GM21381 (cell line): ENCODE results near the gene RFC4.

ENCODE experiments used
- ATAC-seq: cut with Tn5 transposase; IDR thresholded peaks from one replicate; pipeline ENCODE4 v1.9.1; 2021; ENCODE audit warnings: mild to moderate bottlenecking, moderate library complexity; ENCODE audit not compliant: unreplicated experiment

The RFC4 gene

GRCh38 chr3:186787642-186788481, 18.4 kb downstream of the RFC4 start:
- ATAC-seq, result no peak

DNA sequence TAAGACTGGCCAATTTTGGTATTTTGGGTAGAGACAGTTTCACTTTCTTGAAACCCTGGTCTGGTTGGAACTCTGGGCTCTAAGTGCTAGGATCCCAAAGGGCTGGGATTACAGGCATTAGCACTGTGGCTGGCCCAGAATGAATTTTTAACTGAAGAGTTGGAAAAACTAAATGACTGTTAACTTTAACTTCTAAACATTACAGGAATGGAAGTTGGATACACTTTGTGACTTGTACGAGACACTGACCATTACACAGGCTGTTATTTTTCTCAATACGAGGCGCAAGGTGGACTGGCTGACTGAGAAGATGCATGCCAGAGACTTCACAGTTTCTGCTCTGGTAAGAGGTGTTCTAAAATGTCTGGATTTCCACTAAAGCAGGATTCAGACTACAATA, 19.4 kb downstream of the RFC4 start:
- no peak for ATAC-seq

- no peak for ATAC-seq
Observed at GRCh38 chr3:186785495-186786018, 20.7 kb downstream of the RFC4 start.

DNA sequence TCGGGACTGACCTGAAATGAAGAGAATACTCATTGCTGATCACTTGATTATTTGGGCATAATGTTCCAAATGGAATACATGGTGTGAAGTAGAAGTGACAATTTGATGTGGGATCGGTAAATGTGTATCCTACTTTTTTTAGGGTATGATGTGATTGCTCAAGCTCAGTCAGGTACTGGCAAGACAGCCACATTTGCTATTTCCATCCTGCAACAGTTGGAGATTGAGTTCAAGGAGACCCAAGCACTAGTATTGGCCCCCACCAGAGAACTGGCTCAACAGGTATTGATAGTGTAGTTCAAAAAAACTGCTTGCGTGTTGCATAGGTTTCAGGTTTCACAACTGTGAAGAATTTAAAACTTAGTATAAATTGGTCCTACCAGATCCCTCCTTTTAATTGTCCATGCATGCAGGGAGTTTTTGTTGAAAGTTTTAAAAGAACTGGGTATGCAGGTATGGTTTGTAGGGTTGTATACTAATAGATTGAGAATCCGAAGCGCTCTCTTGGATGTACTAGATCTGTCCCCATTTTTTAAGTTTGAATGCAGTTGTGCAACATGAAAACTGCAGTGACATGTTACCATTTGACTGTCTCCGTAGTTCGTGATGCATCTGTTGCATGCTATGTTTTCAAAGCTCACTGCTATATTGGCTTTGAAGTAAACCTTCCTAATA, 21.3 kb downstream of the RFC4 start:
- ATAC-seq, result no peak

GRCh38 chr3:186783731-186784515, 22.4 kb downstream of the RFC4 start:
- ATAC-seq, result peak; percentile 61

DNA sequence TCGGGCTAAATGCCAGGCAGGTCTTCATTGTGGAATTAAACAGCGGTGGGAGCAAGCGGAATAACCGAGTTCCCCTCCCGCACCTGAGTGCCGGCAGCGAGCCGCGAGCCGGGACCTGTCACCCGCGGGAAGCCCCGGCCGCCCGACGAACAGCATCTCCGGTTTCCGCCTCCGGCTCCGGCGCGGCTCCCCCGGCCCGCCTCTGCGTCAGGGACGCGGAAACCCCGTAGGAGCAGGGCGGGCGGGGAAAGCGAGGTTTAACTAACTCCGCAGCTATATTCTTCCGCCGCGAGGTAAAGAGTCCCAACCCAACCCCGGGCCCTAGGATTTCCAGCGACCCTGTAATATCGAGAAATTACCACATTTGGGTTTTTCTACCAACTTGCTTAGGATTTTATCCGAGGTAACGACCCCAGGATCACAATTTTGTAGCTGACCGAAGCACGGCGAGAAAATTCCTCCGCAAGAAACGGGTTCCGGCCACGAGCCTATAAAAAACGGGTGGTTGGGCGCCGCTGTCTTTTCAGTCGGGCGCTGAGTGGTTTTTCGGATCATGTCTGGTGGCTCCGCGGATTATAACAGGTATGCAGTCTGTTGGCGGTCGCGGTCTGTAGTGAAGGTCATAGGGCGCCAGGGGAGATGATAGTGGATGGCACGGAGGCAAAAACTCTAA, 23.1 kb downstream of the RFC4 start, which contains the start of gene EIF4A2:
TSS of gene EIF4A2 (plus strand) at position 520 of the 673 bp plus-strand sequence. CDS start at position 554, 34 bp downstream.
- ATAC-seq, result peak; percentile 55

GRCh38 chr3:186782542-186783057, 23.7 kb downstream of the RFC4 start:
- peak; percentile 18 for ATAC-seq

- ATAC-seq, result no peak
Observed at GRCh38 chr3:186779204-186779603, 27.1 kb downstream of the RFC4 start.

GRCh38 chr3:186775999-186776398, 30.3 kb downstream of the RFC4 start:
- no peak for ATAC-seq

- peak; percentile 91 for ATAC-seq
Observed at GRCh38 chr3:186772701-186773417, 33.4 kb downstream of the RFC4 start.

DNA sequence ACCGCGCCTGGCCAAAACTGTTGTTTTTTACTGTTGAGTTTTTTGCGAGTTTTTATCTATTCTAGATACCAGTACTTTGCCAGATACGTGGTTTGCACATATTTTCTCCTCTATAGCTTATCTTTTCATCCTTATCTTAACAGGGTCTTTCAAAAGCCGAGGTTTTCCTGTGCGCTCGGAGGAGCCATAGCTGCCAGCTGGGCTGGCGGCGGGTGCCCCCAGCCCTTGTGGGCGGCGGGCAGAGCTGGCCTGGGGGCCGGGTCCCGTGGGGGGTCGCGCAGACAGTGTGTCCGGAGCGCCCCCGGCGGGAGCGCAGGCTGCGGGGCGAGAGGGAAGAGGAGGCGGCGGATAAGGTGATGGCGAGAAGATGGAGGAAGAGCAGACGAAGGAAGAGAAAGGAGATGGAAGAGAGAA, 34.0 kb downstream of the RFC4 start:
- peak; percentile 31 for ATAC-seq

- no peak for ATAC-seq
Observed at GRCh38 chr3:186760897-186761447, 45.3 kb downstream of the RFC4 start.

- no peak for ATAC-seq
Observed at GRCh38 chr3:186760141-186760833, 46.0 kb downstream of the RFC4 start.

DNA sequence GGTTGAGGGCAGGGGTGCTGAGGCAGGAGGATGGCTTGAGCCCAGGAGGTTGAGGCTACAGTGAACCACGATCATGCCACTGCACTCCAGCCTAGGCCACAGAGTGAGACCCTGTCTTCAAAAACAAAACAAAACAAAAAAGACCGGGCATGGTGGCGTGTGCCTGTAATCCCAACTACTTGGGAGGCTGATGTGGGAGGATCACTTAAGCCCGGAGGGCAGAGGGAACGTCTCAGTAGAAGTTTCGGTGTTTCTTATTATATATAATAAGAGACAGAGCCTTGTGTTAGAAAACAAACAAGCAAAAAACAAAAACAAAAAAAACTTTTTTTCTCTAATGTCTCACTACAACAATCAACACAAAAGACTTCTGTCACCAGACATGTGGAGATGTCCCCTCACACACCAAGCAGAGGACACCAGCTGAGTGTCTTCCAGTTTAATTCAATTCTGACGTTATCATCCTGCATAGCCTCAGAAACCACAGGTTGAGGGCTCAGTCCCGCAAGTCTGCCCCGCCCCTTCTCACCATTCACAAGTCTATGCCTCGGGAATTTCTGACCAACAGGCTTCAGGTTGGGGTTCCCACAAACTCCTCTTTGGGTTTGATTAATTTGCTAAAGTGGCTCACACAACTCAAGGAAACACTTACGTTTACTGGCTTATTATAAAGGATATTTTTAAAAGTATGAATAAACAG, 46.9 kb downstream of the RFC4 start:
- no peak for ATAC-seq

DNA sequence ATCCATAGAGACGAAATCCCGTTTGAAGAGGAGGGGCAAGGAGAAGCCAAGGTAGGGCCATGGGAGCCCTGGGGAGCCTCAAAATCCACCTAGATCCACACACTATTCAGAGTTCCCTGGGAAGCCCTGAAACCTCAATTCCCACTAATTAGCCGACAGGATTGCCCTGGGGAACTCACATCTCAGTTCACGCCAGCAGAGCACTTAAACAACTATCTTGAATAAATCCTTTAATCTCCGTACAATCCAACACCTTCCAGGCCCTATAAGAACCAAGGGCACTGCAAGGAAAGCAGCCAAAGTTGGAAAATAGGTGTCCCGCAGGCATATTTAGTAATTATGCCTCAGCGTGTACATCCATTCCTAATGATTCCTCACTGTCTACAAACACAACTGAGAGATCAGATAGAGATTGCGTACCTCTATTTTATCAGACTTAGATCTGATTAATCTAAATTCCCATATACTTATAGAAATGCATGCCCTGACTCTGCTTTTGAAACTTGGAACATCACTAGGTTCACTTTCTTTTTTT, 48.5 kb downstream of the RFC4 start:
- no peak for ATAC-seq

DNA sequence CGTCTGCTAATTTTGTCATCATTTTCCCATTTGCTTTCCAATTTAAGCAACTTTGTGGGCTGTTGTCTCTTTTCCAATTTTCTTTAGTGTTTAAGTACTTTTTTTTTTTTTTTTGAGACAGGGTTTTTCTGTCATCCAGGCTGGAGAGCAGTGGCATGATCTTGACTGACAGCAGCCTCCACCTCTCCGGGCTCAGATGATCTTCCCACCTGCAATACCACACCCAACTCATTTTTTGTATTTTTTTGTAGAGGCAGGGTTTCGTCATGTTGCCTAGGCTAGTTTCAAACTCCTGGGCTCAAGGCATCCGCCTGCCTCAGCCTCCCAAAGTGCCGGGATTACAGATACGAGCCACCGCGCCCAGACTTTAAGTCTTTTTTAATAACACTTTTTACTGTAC, 49.1 kb downstream of the RFC4 start:
- ATAC-seq, result no peak

GRCh38 chr3:186754871-186755270, 51.4 kb downstream of the RFC4 start:
- ATAC-seq, result no peak

DNA sequence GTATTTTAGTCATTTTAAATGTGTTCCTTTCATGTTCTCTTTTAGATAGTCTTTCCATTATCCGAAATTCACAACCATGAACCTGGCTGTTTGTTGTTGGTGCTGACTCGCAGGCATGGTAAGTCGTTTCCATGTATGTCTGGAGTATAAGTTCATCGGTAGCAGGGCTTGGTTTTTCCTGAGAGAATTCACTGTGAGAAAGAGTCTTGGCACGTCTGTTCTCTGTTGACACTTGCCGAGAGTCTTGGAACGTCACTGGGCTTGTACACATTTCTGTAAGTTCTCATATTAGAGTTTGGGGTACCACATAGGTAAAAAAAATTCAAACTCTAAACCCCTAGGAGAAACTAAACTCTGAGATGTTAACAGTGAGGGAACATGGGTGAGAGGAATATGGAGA, 52.3 kb downstream of the RFC4 start:
- no peak for ATAC-seq
